ENCODE results near the gene SCAND1. TPM values are rescaled to one million over a fixed set of nuclear protein-coding genes. Genes with fewer than 3 reads are reported as not detected.

Gene SCAND1
- total and polyA plus RNA-seq, 9 of the 15 experiments (the other 6 are each of a cell fraction or from before 2014, with no cell fraction given): 0.08 to 94.0 (median 5.8) TPM

DNA sequence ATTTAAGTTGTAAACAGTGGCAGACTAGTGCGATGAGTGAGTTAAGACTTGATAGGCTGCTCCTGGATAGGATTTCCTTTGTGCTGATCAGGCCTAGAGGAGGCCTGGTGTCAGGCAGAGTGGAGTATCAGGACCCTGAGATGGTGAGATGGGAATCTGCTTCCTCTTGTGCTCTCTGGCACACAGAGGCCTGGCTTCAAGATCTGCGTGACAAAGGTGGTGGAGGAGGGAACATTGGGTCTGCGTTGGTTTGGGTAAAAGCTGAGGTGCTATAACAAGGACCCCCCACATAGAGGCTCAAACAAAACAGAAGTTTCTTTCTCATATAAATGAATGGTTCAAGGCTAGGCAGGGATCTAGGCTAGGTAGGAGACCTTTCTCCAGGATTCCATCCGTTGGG, 20.3 kb downstream of the SCAND1 start:
- DNase-seq (ENCODE audit: extremely low read depth in 1 of 4, low spot score in 3 of 4) (no peak), ATAC-seq (no peak), FAIRE-seq (no peak)
- no peaks in the 10 kb centered on the region for H4K20me1 ChIP-seq (replicated peaks; ENCODE audit: control insufficient read depth, insufficient read depth, low read length)
- H3K9ac ChIP-seq (ENCODE audit: insufficient read depth in 1 of 2, low read depth in 2 of 2, low read length in 2 of 2): no peak overlapping the region; a peak in 1 of 4 replicates
- BruUV-seq (replicated peaks): no TSS peak
- POLR2A ChIA-PET: interaction anchor here (0.9 to 1.1 kb wide), 2 partner anchors 19 to 20 kb away, joined by 3 to 6 read pairs; partner anchors contain the start of gene SCAND1
- TF ChIP-seq, protein P1, sequence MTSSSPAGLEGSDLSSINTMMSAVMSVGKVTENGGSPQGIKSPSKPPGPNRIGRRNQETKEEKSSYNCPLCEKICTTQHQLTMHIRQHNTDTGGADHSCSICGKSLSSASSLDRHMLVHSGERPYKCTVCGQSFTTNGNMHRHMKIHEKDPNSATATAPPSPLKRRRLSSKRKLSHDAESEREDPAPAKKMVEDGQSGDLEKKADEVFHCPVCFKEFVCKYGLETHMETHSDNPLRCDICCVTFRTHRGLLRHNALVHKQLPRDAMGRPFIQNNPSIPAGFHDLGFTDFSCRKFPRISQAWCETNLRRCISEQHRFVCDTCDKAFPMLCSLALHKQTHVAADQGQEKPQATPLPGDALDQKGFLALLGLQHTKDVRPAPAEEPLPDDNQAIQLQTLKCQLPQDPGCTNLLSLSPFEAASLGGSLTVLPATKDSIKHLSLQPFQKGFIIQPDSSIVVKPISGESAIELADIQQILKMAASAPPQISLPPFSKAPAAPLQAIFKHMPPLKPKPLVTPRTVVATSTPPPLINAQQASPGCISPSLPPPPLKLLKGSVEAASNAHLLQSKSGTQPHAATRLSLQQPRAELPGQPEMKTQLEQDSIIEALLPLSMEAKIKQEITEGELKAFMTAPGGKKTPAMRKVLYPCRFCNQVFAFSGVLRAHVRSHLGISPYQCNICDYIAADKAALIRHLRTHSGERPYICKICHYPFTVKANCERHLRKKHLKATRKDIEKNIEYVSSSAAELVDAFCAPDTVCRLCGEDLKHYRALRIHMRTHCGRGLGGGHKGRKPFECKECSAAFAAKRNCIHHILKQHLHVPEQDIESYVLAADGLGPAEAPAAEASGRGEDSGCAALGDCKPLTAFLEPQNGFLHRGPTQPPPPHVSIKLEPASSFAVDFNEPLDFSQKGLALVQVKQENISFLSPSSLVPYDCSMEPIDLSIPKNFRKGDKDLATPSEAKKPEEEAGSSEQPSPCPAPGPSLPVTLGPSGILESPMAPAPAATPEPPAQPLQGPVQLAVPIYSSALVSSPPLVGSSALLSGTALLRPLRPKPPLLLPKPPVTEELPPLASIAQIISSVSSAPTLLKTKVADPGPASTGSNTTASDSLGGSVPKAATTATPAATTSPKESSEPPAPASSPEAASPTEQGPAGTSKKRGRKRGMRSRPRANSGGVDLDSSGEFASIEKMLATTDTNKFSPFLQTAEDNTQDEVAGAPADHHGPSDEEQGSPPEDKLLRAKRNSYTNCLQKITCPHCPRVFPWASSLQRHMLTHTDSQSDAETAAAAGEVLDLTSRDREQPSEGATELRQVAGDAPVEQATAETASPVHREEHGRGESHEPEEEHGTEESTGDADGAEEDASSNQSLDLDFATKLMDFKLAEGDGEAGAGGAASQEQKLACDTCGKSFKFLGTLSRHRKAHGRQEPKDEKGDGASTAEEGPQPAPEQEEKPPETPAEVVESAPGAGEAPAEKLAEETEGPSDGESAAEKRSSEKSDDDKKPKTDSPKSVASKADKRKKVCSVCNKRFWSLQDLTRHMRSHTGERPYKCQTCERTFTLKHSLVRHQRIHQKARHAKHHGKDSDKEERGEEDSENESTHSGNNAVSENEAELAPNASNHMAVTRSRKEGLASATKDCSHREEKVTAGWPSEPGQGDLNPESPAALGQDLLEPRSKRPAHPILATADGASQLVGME (CRISPR knock-in tag; IDR thresholded peaks at IDR 0.05): no peak
- TF ChIP-seq ZHX1 (conservative IDR thresholded peaks at IDR 0.05; ENCODE audit: low read length) (no peak), THRAP3 (IDR thresholded peaks at IDR 0.05; ENCODE audit: borderline replicate concordance) (no peak), HEY1 (CRISPR knock-in tag; IDR thresholded peaks at IDR 0.05; ENCODE audit: borderline replicate concordance) (no peak), RBFOX2 (IDR thresholded peaks at IDR 0.05; ENCODE audit: low read depth, low read length) (no peak), BRCA1 (IDR thresholded peaks at IDR 0.05) (no peak), BRCA1 (CRISPR knock-in tag; IDR thresholded peaks at IDR 0.05) (no peak), NFIC (IDR thresholded peaks at IDR 0.05) (no peak), RAD51 (IDR thresholded peaks at IDR 0.05; ENCODE audit: borderline replicate concordance, low read depth) (no peak), ESRRB (CRISPR knock-in tag; IDR thresholded peaks at IDR 0.05; ENCODE audit: borderline replicate concordance) (no peak), HDAC2 (IDR thresholded peaks at IDR 0.05) (no peak)
- TF ChIP-seq, protein P2, sequence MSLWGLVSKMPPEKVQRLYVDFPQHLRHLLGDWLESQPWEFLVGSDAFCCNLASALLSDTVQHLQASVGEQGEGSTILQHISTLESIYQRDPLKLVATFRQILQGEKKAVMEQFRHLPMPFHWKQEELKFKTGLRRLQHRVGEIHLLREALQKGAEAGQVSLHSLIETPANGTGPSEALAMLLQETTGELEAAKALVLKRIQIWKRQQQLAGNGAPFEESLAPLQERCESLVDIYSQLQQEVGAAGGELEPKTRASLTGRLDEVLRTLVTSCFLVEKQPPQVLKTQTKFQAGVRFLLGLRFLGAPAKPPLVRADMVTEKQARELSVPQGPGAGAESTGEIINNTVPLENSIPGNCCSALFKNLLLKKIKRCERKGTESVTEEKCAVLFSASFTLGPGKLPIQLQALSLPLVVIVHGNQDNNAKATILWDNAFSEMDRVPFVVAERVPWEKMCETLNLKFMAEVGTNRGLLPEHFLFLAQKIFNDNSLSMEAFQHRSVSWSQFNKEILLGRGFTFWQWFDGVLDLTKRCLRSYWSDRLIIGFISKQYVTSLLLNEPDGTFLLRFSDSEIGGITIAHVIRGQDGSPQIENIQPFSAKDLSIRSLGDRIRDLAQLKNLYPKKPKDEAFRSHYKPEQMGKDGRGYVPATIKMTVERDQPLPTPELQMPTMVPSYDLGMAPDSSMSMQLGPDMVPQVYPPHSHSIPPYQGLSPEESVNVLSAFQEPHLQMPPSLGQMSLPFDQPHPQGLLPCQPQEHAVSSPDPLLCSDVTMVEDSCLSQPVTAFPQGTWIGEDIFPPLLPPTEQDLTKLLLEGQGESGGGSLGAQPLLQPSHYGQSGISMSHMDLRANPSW (CRISPR knock-in tag; IDR thresholded peaks at IDR 0.05): no peak
- no peaks in the 10 kb centered on the region for H3K4me1 ChIP-seq (replicated peaks in 1 of 2; ENCODE audit: control insufficient read depth in 2 of 2, insufficient read depth in 2 of 2, low read length in 2 of 2)
- no peaks in the 10 kb centered on the region for H3K27me3 ChIP-seq (ENCODE audit: control insufficient read depth in 2 of 2, insufficient read depth in 2 of 2, low read length in 2 of 2)
- in situ Hi-C loops (cut with MboI): no loop called here
- no peak overlapping the region for H2AFZ ChIP-seq (ENCODE audit: low read depth, low read length)
- WGBS (ENCODE audit: insufficient coverage, low coverage, missing lambda C conversion rate): 83% methylated on average over 4 of the region's 4 CpGs
- H3K4me2 ChIP-seq (ENCODE audit: insufficient read depth, low read length): no peak overlapping the region
- no peaks in the 10 kb centered on the region for H3K9me1 ChIP-seq (ENCODE audit: control insufficient read depth, insufficient read depth, low read length)
- no peak overlapping the region for H3K4me3 ChIP-seq
- H3K9me3 ChIP-seq (replicated peaks; ENCODE audit: control insufficient read depth, insufficient read depth, low read depth, low read length): no peaks in the 10 kb centered on the region
- H3K36me3 ChIP-seq (ENCODE audit: control insufficient read depth, insufficient read depth, low read length): peaks cover 30% of the 10 kb centered on the region; the same call in 2 of the 3 replicates
- no peaks in the 10 kb centered on the region for H3K79me2 ChIP-seq (ENCODE audit: control insufficient read depth, insufficient read depth, low read length)
- CTCF ChIA-PET (ENCODE audit: low intra/inter-chr PET ratio): no interaction called here
- intact Hi-C loops (cut with micrococcal nuclease): no loop called here
- no peak overlapping the region for H3K27ac ChIP-seq (ENCODE audit: extremely low read depth, low read depth, low read length)

Data from K562 (cell line).